HEK293 (cell line): ENCODE measurements around the gene SLC10A7.

Source experiments
- BCL11B ChIP-seq: fragments of 450-650 bp; formaldehyde crosslinking; IDR thresholded peaks from 2 replicates; pipeline ENCODE4 v1.5.1; 2016; ENCODE audit warnings: low read depth, missing biosample characterization, missing genetic modification characterization
- FEZF1 ChIP-seq: fragments of 450-650 bp; formaldehyde crosslinking; IDR thresholded peaks from 2 replicates; pipeline ENCODE4 v1.5.1; 2016; ENCODE audit warnings: missing biosample characterization, missing genetic modification characterization
- GLIS1 ChIP-seq: fragments of 450-650 bp; formaldehyde crosslinking; IDR thresholded peaks from 2 replicates; pipeline ENCODE4 v1.5.1; 2016; ENCODE audit warnings: missing biosample characterization, missing genetic modification characterization
- GLIS2 ChIP-seq: fragments of 450-650 bp; formaldehyde crosslinking; IDR thresholded peaks from 2 replicates; pipeline ENCODE4 v1.5.1; 2016; ENCODE audit warnings: missing biosample characterization, missing genetic modification characterization
- HOXD13 ChIP-seq: sonication (generic); formaldehyde crosslinking; IDR thresholded peaks from 2 replicates; pipeline ENCODE4 v1.8.0; 2022; ENCODE audit warnings: missing genetic modification reagents, borderline replicate concordance
- MEIS1 ChIP-seq: sonication (generic); formaldehyde crosslinking; IDR thresholded peaks from 2 replicates; pipeline ENCODE4 v1.8.1; 2022; ENCODE audit warnings: missing genetic modification reagents, mild to moderate bottlenecking, borderline replicate concordance
- MZF1 ChIP-seq: fragments of 450-650 bp; formaldehyde crosslinking; IDR thresholded peaks from 2 replicates; pipeline ENCODE4 v1.5.1; 2017; ENCODE audit warnings: missing biosample characterization, missing genetic modification characterization, borderline replicate concordance
- OSR2 ChIP-seq: fragments of 450-650 bp; formaldehyde crosslinking; IDR thresholded peaks from 2 replicates; pipeline ENCODE4 v1.5.1; 2016; ENCODE audit warnings: missing biosample characterization, missing genetic modification characterization
- YY2 ChIP-seq: fragments of 450-650 bp; formaldehyde crosslinking; IDR thresholded peaks from 2 replicates; pipeline ENCODE4 v1.5.1; 2016; ENCODE audit warnings: missing biosample characterization, missing genetic modification characterization
- ZBTB21 ChIP-seq: fragments of 450-650 bp; formaldehyde crosslinking; IDR thresholded peaks from 2 replicates; pipeline ENCODE4 v1.5.1; 2017; ENCODE audit warnings: missing biosample characterization, missing genetic modification characterization
- ZFHX2 ChIP-seq: fragments of 450-650 bp; formaldehyde crosslinking; conservative IDR thresholded peaks from 2 replicates; pipeline ENCODE4 v1.5.1; 2016; ENCODE audit warnings: missing biosample characterization, missing genetic modification characterization
- ZNF138 ChIP-seq: fragments of 450-650 bp; formaldehyde crosslinking; IDR thresholded peaks from 2 replicates; pipeline ENCODE4 v1.5.1; 2016; ENCODE audit warnings: missing biosample characterization, missing genetic modification characterization, borderline replicate concordance
- ZNF146 ChIP-seq: fragments of 450-650 bp; formaldehyde crosslinking; IDR thresholded peaks from 2 replicates; pipeline ENCODE4 v1.5.1; 2016; ENCODE audit warnings: missing biosample characterization, missing genetic modification characterization
- ZNF157 ChIP-seq: fragments of 450-650 bp; formaldehyde crosslinking; IDR thresholded peaks from 2 replicates; pipeline ENCODE4 v1.5.1; 2016; ENCODE audit warnings: missing biosample characterization, missing genetic modification characterization
- ZNF184 ChIP-seq: fragments of 450-650 bp; IDR thresholded peaks from 2 replicates; pipeline ENCODE4 v1.5.1; 2018; ENCODE audit warnings: missing biosample characterization, mild to moderate bottlenecking, missing genetic modification characterization
- ZNF214 ChIP-seq: fragments of 450-650 bp; formaldehyde crosslinking; IDR thresholded peaks from 2 replicates; pipeline ENCODE4 v1.5.1; 2017; ENCODE audit warnings: missing biosample characterization, mild to moderate bottlenecking, missing genetic modification characterization, borderline replicate concordance
- ZNF24 ChIP-seq: fragments of 450-650 bp; formaldehyde crosslinking; IDR thresholded peaks from 2 replicates; pipeline ENCODE4 v1.5.1; 2016; ENCODE audit warnings: missing biosample characterization, missing genetic modification characterization
- ZNF302 ChIP-seq: fragments of 450-650 bp; formaldehyde crosslinking; IDR thresholded peaks from 2 replicates; pipeline ENCODE4 v1.5.1; 2016; ENCODE audit warnings: missing biosample characterization, missing genetic modification characterization, low read depth
- ZNF341 ChIP-seq: fragments of 450-650 bp; formaldehyde crosslinking; IDR thresholded peaks from 2 replicates; pipeline ENCODE4; 2016; ENCODE audit warnings: low read depth, missing biosample characterization, missing genetic modification characterization
- ZNF560 ChIP-seq: fragments of 450-650 bp; formaldehyde crosslinking; IDR thresholded peaks from 2 replicates; pipeline ENCODE4 v1.5.1; 2017; ENCODE audit warnings: missing biosample characterization, missing genetic modification characterization, borderline replicate concordance
- ZNF624 ChIP-seq: fragments of 450-650 bp; formaldehyde crosslinking; IDR thresholded peaks from 2 replicates; pipeline ENCODE4 v1.5.1; 2017; ENCODE audit warnings: missing biosample characterization, missing genetic modification characterization
- ZNF677 ChIP-seq: fragments of 450-650 bp; IDR thresholded peaks from 2 replicates; pipeline ENCODE4 v1.5.0; 2018; ENCODE audit warnings: missing biosample characterization, mild to moderate bottlenecking, missing genetic modification characterization, moderate library complexity
- ZNF747 ChIP-seq: fragments of 450-650 bp; formaldehyde crosslinking; IDR thresholded peaks from 2 replicates; pipeline ENCODE4 v1.5.1; 2016; ENCODE audit warnings: missing biosample characterization, missing genetic modification characterization
- ZNF768 ChIP-seq: fragments of 450-650 bp; formaldehyde crosslinking; IDR thresholded peaks from 2 replicates; pipeline ENCODE4 v1.5.1; 2018; ENCODE audit warnings: missing biosample characterization, mild to moderate bottlenecking, missing genetic modification characterization
- ZNF792 ChIP-seq: fragments of 450-650 bp; formaldehyde crosslinking; IDR thresholded peaks from 2 replicates; pipeline ENCODE4 v1.5.1; 2016; ENCODE audit warnings: missing biosample characterization, missing genetic modification characterization
- TF ChIP-seq, protein P1 (sequence below): fragments of 450-650 bp; formaldehyde crosslinking; IDR thresholded peaks from 2 replicates; pipeline ENCODE4 v1.5.1; 2016; ENCODE audit warnings: missing biosample characterization, missing genetic modification characterization
- TF ChIP-seq, protein P2 (sequence below): fragments of 450-650 bp; formaldehyde crosslinking; IDR thresholded peaks from 2 replicates; pipeline ENCODE4 v1.5.1; 2017; ENCODE audit warnings: missing biosample characterization, missing genetic modification characterization
- TF ChIP-seq, protein P3 (sequence below): fragments of 450-650 bp; IDR thresholded peaks from 2 replicates; pipeline ENCODE4 v1.5.1; 2018; ENCODE audit warnings: missing biosample characterization, mild to moderate bottlenecking, missing genetic modification characterization
- TF ChIP-seq, protein P4 (sequence below): fragments of 450-650 bp; formaldehyde crosslinking; IDR thresholded peaks from 2 replicates; pipeline ENCODE4 v1.5.1; 2017; ENCODE audit warnings: missing biosample characterization, missing genetic modification characterization
- TF ChIP-seq, protein P5 (sequence below): fragments of 450-650 bp; formaldehyde crosslinking; IDR thresholded peaks from 2 replicates; pipeline ENCODE4 v1.5.1; 2017; ENCODE audit warnings: missing biosample characterization, missing genetic modification characterization
- TF ChIP-seq, protein P6 (sequence below): fragments of 450-650 bp; formaldehyde crosslinking; IDR thresholded peaks from 2 replicates; pipeline ENCODE4 v1.5.1; 2016; ENCODE audit warnings: missing biosample characterization, missing genetic modification characterization

SLC10A7 gene

DNA sequence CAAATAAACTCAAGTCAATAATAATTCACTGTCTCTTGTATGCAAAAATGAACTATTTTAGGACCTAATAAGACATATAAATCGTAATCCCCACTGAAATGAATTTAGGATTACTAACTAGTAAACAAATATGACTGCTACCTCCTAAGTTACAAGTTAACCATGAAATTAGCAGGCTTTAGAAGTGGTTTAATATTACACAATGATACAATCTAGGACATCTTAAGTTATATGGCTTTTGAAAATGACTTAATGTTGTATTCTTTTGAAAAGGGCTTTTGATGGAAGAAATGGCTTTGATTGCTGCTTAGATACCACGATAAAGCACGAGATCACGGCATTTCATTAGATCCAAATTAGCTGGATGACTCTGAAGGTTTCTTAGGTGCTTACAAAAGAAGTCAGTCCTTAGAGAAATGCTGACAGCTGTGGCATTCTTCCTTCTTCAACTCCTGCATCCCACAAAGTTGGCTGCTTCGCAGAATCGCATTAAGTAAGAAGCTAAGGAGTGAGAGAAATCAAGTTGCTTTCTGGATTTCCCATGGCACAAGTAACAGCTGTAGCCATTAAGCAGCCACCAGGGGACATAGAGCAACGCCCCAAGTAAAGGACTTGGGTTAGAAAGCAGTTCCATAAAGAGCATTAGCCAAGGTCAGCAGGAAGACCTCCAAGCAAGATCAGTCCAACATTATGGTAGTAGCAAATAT, 6.9 kb downstream of the SLC10A7 start (continued):
- TF ChIP-seq ZFHX2: no peak
- no peak for TF ChIP-seq MEIS1
- TF ChIP-seq ZNF624 (tag by site-specific recombination): no peak
- TF ChIP-seq, protein P1, sequence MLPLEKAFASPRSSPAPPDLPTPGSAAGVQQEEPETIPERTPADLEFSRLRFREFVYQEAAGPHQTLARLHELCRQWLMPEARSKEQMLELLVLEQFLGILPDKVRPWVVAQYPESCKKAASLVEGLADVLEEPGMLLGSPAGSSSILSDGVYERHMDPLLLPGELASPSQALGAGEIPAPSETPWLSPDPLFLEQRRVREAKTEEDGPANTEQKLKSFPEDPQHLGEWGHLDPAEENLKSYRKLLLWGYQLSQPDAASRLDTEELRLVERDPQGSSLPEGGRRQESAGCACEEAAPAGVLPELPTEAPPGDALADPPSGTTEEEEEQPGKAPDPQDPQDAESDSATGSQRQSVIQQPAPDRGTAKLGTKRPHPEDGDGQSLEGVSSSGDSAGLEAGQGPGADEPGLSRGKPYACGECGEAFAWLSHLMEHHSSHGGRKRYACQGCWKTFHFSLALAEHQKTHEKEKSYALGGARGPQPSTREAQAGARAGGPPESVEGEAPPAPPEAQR (tag by site-specific recombination): no peak
- no peak for TF ChIP-seq ZNF768 (tag by site-specific recombination)
- TF ChIP-seq, protein P2, sequence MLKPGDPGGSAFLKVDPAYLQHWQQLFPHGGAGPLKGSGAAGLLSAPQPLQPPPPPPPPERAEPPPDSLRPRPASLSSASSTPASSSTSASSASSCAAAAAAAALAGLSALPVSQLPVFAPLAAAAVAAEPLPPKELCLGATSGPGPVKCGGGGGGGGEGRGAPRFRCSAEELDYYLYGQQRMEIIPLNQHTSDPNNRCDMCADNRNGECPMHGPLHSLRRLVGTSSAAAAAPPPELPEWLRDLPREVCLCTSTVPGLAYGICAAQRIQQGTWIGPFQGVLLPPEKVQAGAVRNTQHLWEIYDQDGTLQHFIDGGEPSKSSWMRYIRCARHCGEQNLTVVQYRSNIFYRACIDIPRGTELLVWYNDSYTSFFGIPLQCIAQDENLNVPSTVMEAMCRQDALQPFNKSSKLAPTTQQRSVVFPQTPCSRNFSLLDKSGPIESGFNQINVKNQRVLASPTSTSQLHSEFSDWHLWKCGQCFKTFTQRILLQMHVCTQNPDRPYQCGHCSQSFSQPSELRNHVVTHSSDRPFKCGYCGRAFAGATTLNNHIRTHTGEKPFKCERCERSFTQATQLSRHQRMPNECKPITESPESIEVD (tag by site-specific recombination): peak; percentile 64
- no peak for TF ChIP-seq ZNF214
- no peak for TF ChIP-seq YY2 (tag by site-specific recombination)
- TF ChIP-seq GLIS1 (tag by site-specific recombination): no peak
- TF ChIP-seq ZNF138: no peak
- TF ChIP-seq ZBTB21 (tag by site-specific recombination): no peak
- TF ChIP-seq ZNF792 (tag by site-specific recombination): no peak
- TF ChIP-seq, protein P3, sequence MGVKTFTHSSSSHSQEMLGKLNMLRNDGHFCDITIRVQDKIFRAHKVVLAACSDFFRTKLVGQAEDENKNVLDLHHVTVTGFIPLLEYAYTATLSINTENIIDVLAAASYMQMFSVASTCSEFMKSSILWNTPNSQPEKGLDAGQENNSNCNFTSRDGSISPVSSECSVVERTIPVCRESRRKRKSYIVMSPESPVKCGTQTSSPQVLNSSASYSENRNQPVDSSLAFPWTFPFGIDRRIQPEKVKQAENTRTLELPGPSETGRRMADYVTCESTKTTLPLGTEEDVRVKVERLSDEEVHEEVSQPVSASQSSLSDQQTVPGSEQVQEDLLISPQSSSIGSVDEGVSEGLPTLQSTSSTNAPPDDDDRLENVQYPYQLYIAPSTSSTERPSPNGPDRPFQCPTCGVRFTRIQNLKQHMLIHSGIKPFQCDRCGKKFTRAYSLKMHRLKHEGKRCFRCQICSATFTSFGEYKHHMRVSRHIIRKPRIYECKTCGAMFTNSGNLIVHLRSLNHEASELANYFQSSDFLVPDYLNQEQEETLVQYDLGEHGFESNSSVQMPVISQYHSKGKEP (tag by site-specific recombination): 0 out of 2 replicates have a peak, but pooled peaks have one; percentile 14
- TF ChIP-seq, protein P4, sequence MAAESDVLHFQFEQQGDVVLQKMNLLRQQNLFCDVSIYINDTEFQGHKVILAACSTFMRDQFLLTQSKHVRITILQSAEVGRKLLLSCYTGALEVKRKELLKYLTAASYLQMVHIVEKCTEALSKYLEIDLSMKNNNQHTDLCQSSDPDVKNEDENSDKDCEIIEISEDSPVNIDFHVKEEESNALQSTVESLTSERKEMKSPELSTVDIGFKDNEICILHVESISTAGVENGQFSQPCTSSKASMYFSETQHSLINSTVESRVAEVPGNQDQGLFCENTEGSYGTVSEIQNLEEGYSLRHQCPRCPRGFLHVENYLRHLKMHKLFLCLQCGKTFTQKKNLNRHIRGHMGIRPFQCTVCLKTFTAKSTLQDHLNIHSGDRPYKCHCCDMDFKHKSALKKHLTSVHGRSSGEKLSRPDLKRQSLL (tag by site-specific recombination): no peak
- no peak for TF ChIP-seq ZNF747 (tag by site-specific recombination)
- TF ChIP-seq ZNF560 (tag by site-specific recombination): no peak
- no peak for TF ChIP-seq ZNF146 (tag by site-specific recombination)
- no peak for TF ChIP-seq MZF1
- TF ChIP-seq HOXD13 (CRISPR knock-in tag): no peak
- no peak for TF ChIP-seq ZNF157 (tag by site-specific recombination)
- TF ChIP-seq ZNF302: no peak
- TF ChIP-seq ZNF184: no peak
- peak; percentile 67 for TF ChIP-seq OSR2 (tag by site-specific recombination)
- no peak for TF ChIP-seq ZNF24 (tag by site-specific recombination)
- no peak for TF ChIP-seq GLIS2 (tag by site-specific recombination)
- TF ChIP-seq, protein P5, sequence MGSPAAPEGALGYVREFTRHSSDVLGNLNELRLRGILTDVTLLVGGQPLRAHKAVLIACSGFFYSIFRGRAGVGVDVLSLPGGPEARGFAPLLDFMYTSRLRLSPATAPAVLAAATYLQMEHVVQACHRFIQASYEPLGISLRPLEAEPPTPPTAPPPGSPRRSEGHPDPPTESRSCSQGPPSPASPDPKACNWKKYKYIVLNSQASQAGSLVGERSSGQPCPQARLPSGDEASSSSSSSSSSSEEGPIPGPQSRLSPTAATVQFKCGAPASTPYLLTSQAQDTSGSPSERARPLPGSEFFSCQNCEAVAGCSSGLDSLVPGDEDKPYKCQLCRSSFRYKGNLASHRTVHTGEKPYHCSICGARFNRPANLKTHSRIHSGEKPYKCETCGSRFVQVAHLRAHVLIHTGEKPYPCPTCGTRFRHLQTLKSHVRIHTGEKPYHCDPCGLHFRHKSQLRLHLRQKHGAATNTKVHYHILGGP (tag by site-specific recombination): no peak
- no peak for TF ChIP-seq ZNF341 (tag by site-specific recombination)
- no peak for TF ChIP-seq ZNF677 (tag by site-specific recombination)
- 0 out of 2 replicates have a peak, but pooled peaks have one; percentile 14 for TF ChIP-seq BCL11B (tag by site-specific recombination)
- no peak; the same call in 1 of the 2 replicates for TF ChIP-seq FEZF1 (tag by site-specific recombination)
- TF ChIP-seq, protein P6, sequence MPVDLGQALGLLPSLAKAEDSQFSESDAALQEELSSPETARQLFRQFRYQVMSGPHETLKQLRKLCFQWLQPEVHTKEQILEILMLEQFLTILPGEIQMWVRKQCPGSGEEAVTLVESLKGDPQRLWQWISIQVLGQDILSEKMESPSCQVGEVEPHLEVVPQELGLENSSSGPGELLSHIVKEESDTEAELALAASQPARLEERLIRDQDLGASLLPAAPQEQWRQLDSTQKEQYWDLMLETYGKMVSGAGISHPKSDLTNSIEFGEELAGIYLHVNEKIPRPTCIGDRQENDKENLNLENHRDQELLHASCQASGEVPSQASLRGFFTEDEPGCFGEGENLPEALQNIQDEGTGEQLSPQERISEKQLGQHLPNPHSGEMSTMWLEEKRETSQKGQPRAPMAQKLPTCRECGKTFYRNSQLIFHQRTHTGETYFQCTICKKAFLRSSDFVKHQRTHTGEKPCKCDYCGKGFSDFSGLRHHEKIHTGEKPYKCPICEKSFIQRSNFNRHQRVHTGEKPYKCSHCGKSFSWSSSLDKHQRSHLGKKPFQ (tag by site-specific recombination): no peak
